HG03442 (cell line): ENCODE results near the gene GPRC5D.
A peak's percentile ranks its signal among the peaks of the same experiment; 100 is the strongest.

ENCODE experiments used
- ATAC-seq: cut with Tn5 transposase; IDR thresholded peaks from one replicate; pipeline ENCODE4 v1.9.1; 2021; ENCODE audit warnings: mild to moderate bottlenecking, moderate library complexity; ENCODE audit not compliant: unreplicated experiment

Gene GPRC5D

DNA sequence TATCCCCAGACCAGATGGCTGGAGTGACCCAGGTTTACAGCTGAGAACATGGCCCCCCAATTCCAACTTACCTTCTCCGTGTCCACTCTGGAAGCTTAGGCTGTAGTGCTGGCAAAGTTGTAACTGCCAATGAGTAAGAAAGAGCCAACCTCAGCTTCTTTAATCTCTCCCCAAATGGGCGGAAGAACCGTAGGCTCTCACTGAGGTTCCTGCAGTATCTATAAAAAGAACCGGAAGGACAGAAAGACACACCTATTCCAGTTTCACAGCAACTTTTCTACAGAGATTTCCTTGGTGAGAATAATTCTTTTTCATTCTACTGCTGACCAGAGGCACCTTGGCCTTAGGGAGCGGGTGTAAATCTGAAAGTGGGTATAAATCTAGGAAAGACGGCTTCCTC is at the start of gene GPRC5D:
TSS of gene GPRC5D (minus strand) at position 135 of the 400 bp plus-strand sequence. CDS start 1,786 bp downstream, outside the sequence.
- ATAC-seq = no peak

DNA sequence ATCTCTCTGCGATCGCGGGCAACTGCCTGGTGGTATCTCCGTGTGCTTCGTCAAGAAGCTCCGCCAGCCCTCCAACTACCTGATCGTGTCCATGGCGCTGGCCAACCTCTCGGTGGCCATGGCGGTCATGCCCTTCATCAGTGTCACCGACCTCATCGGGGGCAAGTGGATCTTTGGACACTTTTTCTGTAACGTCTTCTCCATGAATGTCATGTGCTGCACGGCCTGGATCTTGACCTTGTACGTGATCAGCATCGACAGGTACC is 49.7 kb upstream of the GPRC5D start:
- no peak for ATAC-seq

GRCh38 chr12:13000925-13001774 is 49.2 kb upstream of the GPRC5D start:
- no peak for ATAC-seq

GRCh38 chr12:13000616-13000924 is 48.6 kb upstream of the GPRC5D start:
- no peak for ATAC-seq

GRCh38 chr12:12999959-13000615 is 48.1 kb upstream of the GPRC5D start, which contains the start of gene HEBP1:
Gene HEBP1, minus strand, starts transcription at chr12:13000265. Its CDS starts 151 bp downstream, at chr12:13000114.
- ATAC-seq = peak; percentile 85

- no peak for ATAC-seq
Observed at GRCh38 chr12:12999271-12999958, 47.4 kb upstream of the GPRC5D start.

DNA sequence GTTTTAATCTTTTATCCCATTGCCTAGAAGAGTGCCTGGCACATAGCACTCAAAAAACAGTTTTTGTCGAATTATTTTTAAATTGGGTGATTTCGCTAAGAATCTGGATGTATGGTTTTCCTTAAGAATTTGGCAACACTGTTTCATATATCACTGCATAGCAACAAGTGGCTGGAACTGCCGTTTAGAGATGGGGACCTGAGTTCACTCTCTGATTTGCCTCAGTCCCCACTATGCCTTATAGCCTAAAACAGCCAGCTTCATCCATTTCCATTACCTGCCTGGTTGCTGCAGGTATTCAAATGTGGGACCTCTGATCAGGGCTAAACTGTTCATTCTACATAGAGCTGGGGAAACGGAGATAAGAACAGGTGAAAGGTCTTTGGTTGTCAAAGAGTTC is 46.3 kb upstream of the GPRC5D start:
- no peak for ATAC-seq

DNA sequence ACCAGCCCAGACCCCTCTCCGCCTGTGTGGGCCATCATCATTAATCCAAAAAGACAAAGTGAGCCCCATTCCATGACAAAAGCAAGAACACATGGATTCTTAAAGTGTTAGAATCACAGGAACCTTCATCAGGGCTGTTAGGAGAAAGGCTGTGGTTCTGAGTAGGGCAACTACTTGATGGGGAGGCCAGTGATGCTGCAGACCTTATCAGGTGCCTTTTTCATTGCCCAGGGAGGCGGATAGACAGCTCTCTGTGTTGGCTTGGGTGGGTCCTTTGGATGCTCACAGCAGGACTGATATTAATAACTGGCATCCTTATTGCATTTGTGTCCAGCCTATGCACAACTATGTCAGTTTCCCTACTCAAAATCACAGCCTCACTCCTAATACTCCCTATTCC is 45.8 kb upstream of the GPRC5D start:
- no peak for ATAC-seq

DNA sequence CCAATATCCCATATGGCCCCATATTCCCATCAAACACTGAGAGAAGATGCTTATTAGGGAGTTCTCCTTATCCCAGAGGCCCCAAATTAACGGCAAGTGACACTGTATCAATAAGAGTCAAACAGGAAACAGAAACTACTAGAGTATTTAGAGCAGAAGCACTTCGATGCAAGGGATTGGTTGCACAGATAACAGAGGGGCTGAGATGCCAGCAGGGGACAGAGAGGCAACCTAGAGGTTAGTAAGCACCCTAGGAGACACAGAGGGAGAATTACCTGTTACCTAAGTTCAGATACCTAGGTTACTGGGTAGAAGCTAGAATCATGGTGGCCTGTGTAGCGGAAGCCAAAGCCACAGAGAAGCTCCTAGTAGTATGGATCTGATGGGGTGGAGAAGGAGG is 45.2 kb upstream of the GPRC5D start:
- no peak for ATAC-seq

- ATAC-seq = no peak
Observed at GRCh38 chr12:12996209-12996608, 44.2 kb upstream of the GPRC5D start.

DNA sequence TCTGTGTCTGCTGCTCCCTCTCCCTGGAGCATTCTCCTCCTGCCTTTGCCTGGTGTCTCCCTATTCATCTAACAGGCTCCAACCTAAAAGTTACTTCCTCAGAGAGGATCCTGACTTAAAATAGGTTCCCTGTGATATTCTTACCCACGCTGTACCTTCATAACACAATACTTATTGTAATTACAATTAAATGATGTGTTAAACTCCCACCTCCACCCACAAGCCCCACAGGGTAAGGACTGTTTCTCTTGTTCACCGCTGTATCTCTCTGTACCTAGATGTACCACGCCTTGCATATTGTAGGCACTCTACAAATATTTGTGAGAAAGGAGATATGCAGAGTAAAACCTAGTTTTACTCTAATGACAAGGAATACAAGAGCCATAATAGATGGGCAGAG is 43.1 kb upstream of the GPRC5D start:
- no peak for ATAC-seq

- ATAC-seq = no peak
Observed at GRCh38 chr12:12993367-12993766, 41.4 kb upstream of the GPRC5D start.

DNA sequence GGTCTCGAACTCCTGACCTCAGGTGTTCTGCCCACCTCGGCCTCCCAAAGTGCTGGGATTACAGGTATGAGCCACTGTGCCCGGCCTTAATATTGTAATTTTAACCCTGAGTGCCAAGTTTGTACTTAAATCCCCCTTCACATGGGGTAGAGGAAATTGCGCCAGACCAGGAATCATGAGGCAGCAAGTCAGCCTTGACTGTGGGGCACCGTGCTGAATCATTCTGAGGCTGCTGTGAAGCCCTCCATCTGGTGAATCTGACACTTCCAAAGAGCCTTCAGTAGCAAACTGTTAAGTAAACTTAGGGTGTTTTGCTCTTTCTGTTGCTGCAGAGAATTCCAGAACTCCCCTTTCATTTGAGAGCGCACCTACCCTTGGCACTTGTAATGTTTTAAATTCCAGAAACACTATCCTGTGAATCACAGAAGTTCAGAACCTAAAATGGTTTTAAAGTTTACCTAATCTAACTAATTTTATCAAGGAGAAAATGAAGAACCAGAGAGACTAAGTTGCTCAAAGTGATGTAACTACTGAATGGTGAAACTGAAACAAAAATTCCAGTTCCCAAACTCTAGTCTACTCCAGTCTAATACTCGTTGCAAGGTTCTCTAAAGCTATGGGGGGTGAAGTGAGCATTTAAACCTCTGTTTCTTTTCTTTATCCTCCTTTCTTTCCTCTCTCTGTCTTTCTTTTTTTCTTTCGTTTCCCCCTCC is 40.6 kb upstream of the GPRC5D start:
- ATAC-seq = no peak

DNA sequence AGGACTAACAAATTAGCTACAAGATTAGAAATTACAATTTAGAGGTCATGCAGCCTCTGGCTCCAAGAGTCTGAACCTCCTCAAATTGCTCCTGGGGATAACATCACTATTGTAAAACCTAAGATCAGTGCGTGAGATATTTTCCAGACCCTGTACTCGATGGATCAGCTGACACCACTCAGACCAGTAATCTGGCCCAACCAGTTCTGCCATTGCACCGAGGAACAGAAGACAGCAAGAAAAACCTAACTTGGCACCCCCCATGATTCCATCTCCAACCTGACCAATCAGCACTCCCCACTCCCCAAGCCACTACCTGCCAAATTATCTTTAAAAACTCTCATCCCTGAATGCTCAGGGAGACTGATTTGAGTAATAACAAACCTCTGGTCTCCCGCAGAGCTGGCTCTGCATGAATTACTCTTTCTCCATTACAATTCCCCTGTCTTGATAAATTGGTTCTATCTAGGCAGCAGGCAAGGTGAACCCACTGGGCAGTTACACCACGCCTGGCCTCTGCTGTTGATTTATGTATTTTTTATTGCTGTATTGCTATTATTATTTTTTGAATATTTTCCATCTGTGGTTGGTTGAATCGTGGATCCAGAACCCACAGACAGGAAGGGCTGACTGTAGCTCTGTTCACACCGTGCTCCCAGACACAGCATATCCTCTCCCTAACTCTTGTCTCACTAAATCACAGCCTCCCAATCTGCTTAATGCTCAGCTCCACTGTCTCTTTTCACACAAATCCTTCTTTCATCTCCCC is 38.9 kb upstream of the GPRC5D start:
- no peak for ATAC-seq

DNA sequence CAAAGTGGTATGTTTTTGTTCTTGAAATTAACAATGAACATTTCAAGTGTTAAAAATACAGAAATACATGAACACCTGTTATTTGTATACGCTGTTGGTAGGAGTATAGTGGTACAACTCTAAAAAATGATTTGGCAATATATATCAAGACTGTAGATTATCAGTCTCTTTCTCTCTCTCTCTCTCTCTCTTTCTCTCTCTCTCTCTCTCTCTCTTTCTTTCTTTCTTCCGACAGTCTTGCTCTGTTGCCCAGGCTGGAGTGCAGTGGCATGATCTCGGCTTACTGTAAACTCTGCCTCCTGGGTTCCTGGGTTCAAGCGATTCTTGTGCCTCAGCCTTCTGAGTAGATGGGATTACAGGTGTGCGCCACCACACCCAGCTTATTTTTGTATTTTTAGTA is 35.5 kb upstream of the GPRC5D start:
- no peak for ATAC-seq

- ATAC-seq = no peak
Observed at GRCh38 chr12:12986775-12987331, 34.9 kb upstream of the GPRC5D start.

- no peak for ATAC-seq
Observed at GRCh38 chr12:12985817-12986408, 33.9 kb upstream of the GPRC5D start.

GRCh38 chr12:12984149-12984548 is 32.2 kb upstream of the GPRC5D start:
- no peak for ATAC-seq

DNA sequence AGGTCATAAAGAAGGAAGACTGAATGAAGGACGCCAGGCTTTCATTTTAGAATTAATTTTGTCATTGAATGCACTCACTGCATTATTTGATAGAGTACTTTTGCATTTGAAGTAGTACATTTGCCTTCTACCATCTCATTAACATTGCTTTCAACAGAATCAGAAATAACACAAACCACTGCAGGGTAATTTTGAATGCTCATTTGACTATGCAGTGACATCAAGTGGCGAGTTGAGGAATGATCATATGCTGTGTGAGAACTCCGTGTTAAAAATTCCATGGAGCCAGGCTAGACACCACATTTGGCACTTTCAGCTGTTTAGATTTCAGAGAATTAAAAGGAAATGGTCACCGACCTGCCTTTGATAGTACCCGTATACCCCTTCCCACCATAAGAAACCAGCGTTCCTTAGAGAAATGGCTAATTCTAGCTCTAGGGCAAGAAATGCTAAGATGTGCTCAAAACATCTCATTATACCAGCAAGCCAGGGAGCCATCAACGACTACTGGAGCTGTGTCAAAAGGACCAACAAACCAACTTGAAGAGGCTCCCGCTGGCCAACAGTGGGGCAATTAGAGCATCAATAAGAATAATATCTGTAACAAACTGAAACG is 31.6 kb upstream of the GPRC5D start:
- ATAC-seq = no peak

DNA sequence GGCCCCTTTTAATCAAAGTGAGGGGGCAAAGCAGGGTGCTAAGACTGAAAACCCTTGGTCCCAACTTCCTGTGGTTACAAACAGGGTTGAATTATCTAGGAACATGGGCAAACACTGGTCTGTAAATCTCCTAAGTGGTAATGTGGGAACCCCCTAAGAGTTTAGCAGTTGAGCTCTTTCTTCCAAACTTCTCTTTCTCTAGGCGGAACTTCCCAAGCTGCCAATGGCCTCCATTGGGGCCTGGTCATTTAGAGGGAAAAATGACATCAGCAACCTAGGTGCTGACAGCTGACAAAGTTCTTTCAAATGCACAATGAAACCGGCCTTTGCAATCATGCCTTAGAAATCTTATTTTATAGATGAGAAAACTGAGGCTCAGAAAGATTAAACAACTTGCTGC is 30.4 kb upstream of the GPRC5D start:
- ATAC-seq = no peak
